PC-3 (cell line): ENCODE results near the gene PI4K2A. TPM values are rescaled to one million over a fixed set of nuclear protein-coding genes. Genes with fewer than 3 reads are reported as not detected.
A peak's percentile ranks its signal among the peaks of the same experiment; 100 is the strongest.
"Not testable (repeated sequence)": the region's sequence is repeated elsewhere in the genome, so short reads cannot be mapped to it uniquely, and the experiment has no call there.

Experiments used
- ATAC-seq: fragments of 200-7000 bp; cut with Tn5 transposase; 2 replicates; pipeline ENCODE4 v1.9.1; 2020; ENCODE audit warnings: mild to moderate bottlenecking, moderate library complexity
- BruUV-seq: library from RNA; stranded (reverse); fragments of 400-500 nt; replicated peaks from 2 replicates; lab custom pipeline; 2021; lab: Mats Ljungman, UMichigan
- CTCF ChIA-PET: fragments of 300-600 bp; sonication (Branson Sonifier 250); formaldehyde crosslinking; loops from one replicate; lab custom pipeline; 2022; ENCODE audit warnings: antibody characterized with exemption; lab: Charles Lee
- POLR2A ChIA-PET: fragments of 300-600 bp; sonication (Branson Sonifier 250); formaldehyde crosslinking; loops from one replicate; lab custom pipeline; 2022; ENCODE audit warnings: antibody characterized with exemption; ENCODE audit not compliant: unreplicated experiment; lab: Charles Lee
- DNase-seq: peaks from one replicate; pipeline ENCODE4 v3.0.0-alpha.2; 2015
- H2AFZ ChIP-seq: fragments of 300-600 bp; sonication (generic); 2 replicates; pipeline ENCODE4 v1.6.0; 2016; ENCODE audit warnings: antibody characterized with exemption, low read length
- H3F3A ChIP-seq: fragments of 300-600 bp; sonication (generic); one replicate; pipeline ENCODE4 v1.6.0; 2017; ENCODE audit warnings: antibody characterized with exemption, low read length, control low read depth, mild to moderate bottlenecking; ENCODE audit not compliant: unreplicated experiment
- H3K27ac ChIP-seq: fragments of 300-600 bp; sonication (generic); 2 replicates; pipeline ENCODE4 v1.5.1; 2016; ENCODE audit warnings: mild to moderate bottlenecking, low read length
- H3K27me3 ChIP-seq: fragments of 300-600 bp; sonication (generic); 2 replicates; pipeline ENCODE4 v1.6.1; 2016; ENCODE audit warnings: low read length, mixed read lengths
- H3K36me3 ChIP-seq: fragments of 300-600 bp; sonication (generic); 2 replicates; pipeline ENCODE4 v1.6.1; 2016; ENCODE audit warnings: low read depth, mixed run types, low read length, mixed read lengths
- H3K4me1 ChIP-seq: fragments of 300-600 bp; sonication (generic); 2 replicates; pipeline ENCODE4 v1.5.1; 2016; ENCODE audit warnings: low read length; ENCODE audit not compliant: insufficient read depth
- H3K4me2 ChIP-seq: fragments of 300-600 bp; sonication (generic); 2 replicates; pipeline ENCODE4 v1.6.0; 2016; ENCODE audit warnings: low read length
- H3K4me3 ChIP-seq: fragments of 300-600 bp; sonication (generic); 2 replicates; pipeline ENCODE4 v1.5.1; 2016; ENCODE audit warnings: mild to moderate bottlenecking, low read length, mixed read lengths
- H3K79me2 ChIP-seq: fragments of 300-600 bp; sonication (generic); 2 replicates; pipeline ENCODE4 v1.6.1; 2017; ENCODE audit warnings: low read length, mixed read lengths
- H3K9ac ChIP-seq: fragments of 300-600 bp; sonication (generic); 2 replicates; pipeline ENCODE4 v1.6.0; 2016; ENCODE audit warnings: mild to moderate bottlenecking, low read length
- H3K9me2 ChIP-seq: fragments of 300-600 bp; sonication (generic); replicated peaks from 2 replicates; pipeline ENCODE4 v1.6.1; 2016; ENCODE audit warnings: mixed run types, low read length, mixed read lengths
- H3K9me3 ChIP-seq: fragments of 300-600 bp; sonication (generic); 2 replicates; pipeline ENCODE4 v1.6.1; 2016; ENCODE audit warnings: low read length, mixed read lengths
- H4K20me1 ChIP-seq: fragments of 300-600 bp; sonication (generic); 2 replicates; pipeline ENCODE4 v1.6.1; 2016; ENCODE audit warnings: low read length, mixed read lengths
- CTCF ChIP-seq: fragments of 300-600 bp; sonication (generic); conservative IDR thresholded peaks from 2 replicates; pipeline ENCODE4 v1.5.1; 2017; ENCODE audit warnings: antibody characterized with exemption, low read depth, mild to moderate bottlenecking, low read length
- EZH2 ChIP-seq: fragments of 300-600 bp; sonication (generic); IDR thresholded peaks from one replicate; pipeline ENCODE4 v1.6.1; 2017; ENCODE audit warnings: antibody characterized with exemption, mild to moderate bottlenecking, low read length; ENCODE audit not compliant: unreplicated experiment
- EZH2phosphoT487 ChIP-seq: fragments of 300-600 bp; sonication (generic); IDR thresholded peaks from 2 replicates; pipeline ENCODE4 v1.6.1; 2018; ENCODE audit warnings: mild to moderate bottlenecking, antibody characterized with exemption, low read length, borderline replicate concordance
- intact Hi-C: fragments of 100-400 bp; cut with micrococcal nuclease; formaldehyde crosslinking; loops from 2 replicates; pipeline ENCODE4 v1.9.0; 2023
- total RNA-seq: library from RNA; depleted of rRNA; stranded (reverse); fragments of >200 nt; gene quantifications from 2 replicates; pipeline ENCODE4 v1.2.3, GENCODE V29; 2014

PI4K2A gene
- total RNA-seq, 1 experiment from 2014 or later, result 19.4 TPM

DNA sequence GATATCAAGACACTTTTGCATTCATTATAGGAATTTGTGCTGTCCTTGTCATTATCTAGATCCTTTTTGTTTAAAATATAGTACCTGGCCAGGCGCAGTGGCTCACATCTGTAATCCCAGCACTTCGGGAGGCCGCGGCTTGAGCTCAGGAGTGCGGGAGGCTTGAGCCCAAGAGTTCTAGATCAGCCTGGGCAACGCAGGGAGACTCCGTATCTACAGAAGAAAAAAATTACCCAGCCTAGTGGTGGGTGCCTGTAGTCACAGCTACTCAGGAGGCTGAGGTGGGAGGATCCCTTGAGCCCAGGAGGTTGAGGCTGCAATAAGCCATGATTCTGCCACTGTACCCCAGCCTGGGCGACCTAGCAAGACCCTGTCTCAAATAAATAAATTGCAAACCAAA is 6.5 kb upstream of the PI4K2A start:
- Histone ChIP-seq H3K27me3 (no peaks in the 10 kb centered on the region), H3K9me2 (no peaks in the 10 kb centered on the region), H3F3A (no peaks in the 10 kb centered on the region), H2AFZ (peak overlapping the region; percentile 93), H4K20me1 (no peaks in the 10 kb centered on the region), H3K79me2 (peaks cover 23% of the 10 kb centered on the region), H3K4me1 (peaks cover 3% of the 10 kb centered on the region; the same call in 1 of the 2 replicates), H3K36me3 (no peaks in the 10 kb centered on the region), H3K9ac (peak overlapping the region; percentile 43), H3K9me3 (no peaks in the 10 kb centered on the region), H3K4me3 (peak overlapping the region; percentile 90), H3K27ac (no peak overlapping the region), H3K4me2 (peak overlapping the region; percentile 79)
- peak; percentile 35 for ATAC-seq
- intact Hi-C loops, result no loop called here
- peak; percentile 20 for DNase-seq
- ChIA-PET CTCF (no interaction called here), POLR2A (no interaction called here)
- TF ChIP-seq EZH2phosphoT487 (no peak), EZH2 (no peak), CTCF (no peak)
- BruUV-seq, result TSS peak; percentile 94

DNA sequence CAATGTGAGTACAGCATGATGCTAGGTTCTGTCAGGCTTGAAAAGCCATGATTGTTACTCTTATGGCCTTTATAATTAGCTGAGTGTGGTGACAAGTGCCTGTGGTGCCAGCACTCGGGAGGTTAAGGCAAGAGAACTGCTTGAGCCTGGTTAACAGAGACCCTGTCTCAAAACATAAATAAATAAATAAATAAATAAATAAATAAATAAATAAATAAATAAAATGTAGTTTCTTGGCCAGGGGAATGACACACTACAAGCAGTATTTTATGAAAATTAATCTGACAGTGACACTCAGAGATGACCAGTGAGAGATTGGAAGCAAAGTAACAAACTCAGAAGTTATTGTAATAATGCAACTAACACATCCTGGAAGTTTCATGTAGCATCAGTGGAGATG is 4.9 kb upstream of the PI4K2A start:
- no peaks in the 10 kb centered on the region for H3K36me3 ChIP-seq
- intact Hi-C loops, result no loop called here
- H3K4me2 ChIP-seq, result no peak overlapping the region
- H3K79me2 ChIP-seq, result peaks cover 22% of the 10 kb centered on the region
- no peak overlapping the region for H3K27ac ChIP-seq
- H3F3A ChIP-seq, result no peaks in the 10 kb centered on the region
- no peak overlapping the region for H2AFZ ChIP-seq
- H3K9me3 ChIP-seq, result no peaks in the 10 kb centered on the region
- H4K20me1 ChIP-seq, result no peaks in the 10 kb centered on the region
- no peak overlapping the region for H3K9ac ChIP-seq
- H3K27me3 ChIP-seq, result no peaks in the 10 kb centered on the region
- ChIA-PET POLR2A (no interaction called here), CTCF (no interaction called here)
- no TSS peak for BruUV-seq
- H3K4me1 ChIP-seq, result peaks cover 3% of the 10 kb centered on the region; the same call in 1 of the 2 replicates
- no peak overlapping the region for H3K4me3 ChIP-seq
- DNase-seq (no peak), ATAC-seq (no peak)
- no peak for TF ChIP-seq CTCF
- TF ChIP-seq EZH2, result no peak
- TF ChIP-seq EZH2phosphoT487, result no peak
- no peaks in the 10 kb centered on the region for H3K9me2 ChIP-seq

- ATAC-seq, result not testable (repeated sequence)
Measured at GRCh38 chr10:97639090-97639489, 1.4 kb upstream of the PI4K2A start.

More at GRCh38 chr10:97639090-97639489, 1.4 kb upstream of the PI4K2A start:
- H4K20me1 ChIP-seq, H3K27ac ChIP-seq, H3K9me2 ChIP-seq, H3K27me3 ChIP-seq, H3K9me3 ChIP-seq, H3K36me3 ChIP-seq, H3K4me3 ChIP-seq, BruUV-seq, H2AFZ ChIP-seq, H3F3A ChIP-seq, intact Hi-C loops, H3K9ac ChIP-seq, H3K4me2 ChIP-seq, DNase-seq, CTCF ChIA-PET, POLR2A ChIA-PET: not testable (repeated sequence)
- peaks cover 33% of the 10 kb centered on the region for H3K79me2 ChIP-seq
- H3K4me1 ChIP-seq, result peaks cover 12% of the 10 kb centered on the region
